K562 (cell line): ENCODE data around the gene SAMD3. TPM values are rescaled to one million over a fixed set of nuclear protein-coding genes. Genes with fewer than 3 reads are reported as not detected.

Source experiments
- ATAC-seq: fragments of 200-7000 bp; cut with Tn5 transposase; 3 replicates; pipeline ENCODE4 v1.9.1; 2020; ENCODE audit warnings: moderate library complexity
- BruUV-seq: library from RNA; stranded (reverse); fragments of 400-500 nt; replicated peaks from 2 replicates; lab custom pipeline; 2021; lab: Mats Ljungman, UMichigan
- CTCF ChIA-PET: fragments of 300-600 bp; formaldehyde crosslinking; extraction: SDS; loops from one replicate; lab custom pipeline; 2021; ENCODE audit warnings: low intra/inter-chr PET ratio; lab: Yijun Ruan, JAX
- POLR2A ChIA-PET: fragments of 300-600, 350-650 bp; sonication (Branson Sonifier 250); formaldehyde crosslinking; extraction: SDS; loops from one replicate; lab custom pipeline; 2021; ENCODE audit warnings: antibody characterized with exemption, inconsistent platforms; lab: Yijun Ruan, JAX
- DNase-seq, 4 experiments: peaks; one replicate each; pipeline versions ENCODE4 v3.0.0 to v3.0.0-alpha.2; 2011 to 2018; ENCODE audit warnings: low spot score in 3 of 4, mixed read lengths in 3 of 4; ENCODE audit errors: extremely low read depth in 1 of 4
- FAIRE-seq: peaks from 2 replicates; lab custom pipeline; 2011; peaks lifted over from hg19 to GRCh38; lab: Jason Lieb, UNC
- H2AFZ ChIP-seq: 2 replicates; pipeline ENCODE4 v1.6.0; 2011; ENCODE audit warnings: low read depth, low read length, control low read depth, inconsistent platforms
- H3K27ac ChIP-seq: fragments of 200-600 bp; 3 replicates; pipeline ENCODE4 v1.8.0; 2011; ENCODE audit warnings: low read depth, mild to moderate bottlenecking, control low read depth, inconsistent platforms, low read length, moderate library complexity, mixed read lengths; ENCODE audit errors: extremely low read depth
- H3K27me3 ChIP-seq, 2 experiments: fragments of 300-600 bp in 1 of 2; 2 replicates in 1 of 2; 3 replicates in 1 of 2; pipeline versions ENCODE4 v1.6.0 to v1.8.0; 2011; ENCODE audit warnings: inconsistent platforms in 2 of 2, low read length in 2 of 2, mild to moderate bottlenecking in 1 of 2, mixed read lengths in 1 of 2, moderate library complexity in 1 of 2; ENCODE audit not compliant: control insufficient read depth in 2 of 2, insufficient read depth in 2 of 2
- H3K36me3 ChIP-seq: fragments of 300-600 bp; 3 replicates; pipeline ENCODE4 v1.8.0; 2011; ENCODE audit warnings: mild to moderate bottlenecking, low read length, inconsistent platforms; ENCODE audit not compliant: control insufficient read depth, insufficient read depth
- H3K4me1 ChIP-seq, 2 experiments: fragments of 200-600 bp in 1 of 2; replicated peaks in 1 of 2; 2 replicates in 1 of 2; 3 replicates in 1 of 2; pipeline versions ENCODE4 v1.5.1 to v1.8.0; 2011; ENCODE audit warnings: inconsistent platforms in 2 of 2, low read length in 2 of 2, mild to moderate bottlenecking in 1 of 2, mixed read lengths in 1 of 2, moderate library complexity in 1 of 2; ENCODE audit not compliant: control insufficient read depth in 2 of 2, insufficient read depth in 2 of 2
- H3K4me2 ChIP-seq: 2 replicates; pipeline ENCODE4 v1.6.1; 2011; ENCODE audit warnings: low read length, control low read depth, inconsistent platforms, mixed read lengths; ENCODE audit not compliant: insufficient read depth
- H3K4me3 ChIP-seq: fragments of 200-600 bp; sonication (generic), shearing (Covaris generic); 2 replicates; pipeline ENCODE4 v1.5.1; 2016; ENCODE audit warnings: control low read depth, inconsistent platforms
- H3K79me2 ChIP-seq: fragments of 200-600 bp; 3 replicates; pipeline ENCODE4 v1.8.0; 2011; ENCODE audit warnings: low read length, inconsistent platforms; ENCODE audit not compliant: control insufficient read depth, insufficient read depth
- H3K9ac ChIP-seq, 2 experiments: 2 replicates each; pipeline versions ENCODE4 v1.6.0 to v1.6.1; 2011; ENCODE audit warnings: low read depth in 2 of 2, low read length in 2 of 2, control low read depth in 1 of 2, inconsistent platforms in 1 of 2, mild to moderate bottlenecking in 1 of 2, mixed read lengths in 1 of 2; ENCODE audit not compliant: insufficient read depth in 1 of 2
- H3K9me1 ChIP-seq: one replicate; pipeline ENCODE4 v1.6.0; 2011; ENCODE audit warnings: inconsistent platforms, mild to moderate bottlenecking, low read length, moderate library complexity; ENCODE audit not compliant: control insufficient read depth, insufficient read depth
- H3K9me3 ChIP-seq: replicated peaks from 2 replicates; pipeline ENCODE4 v1.5.1; 2011; ENCODE audit warnings: low read depth, low read length, inconsistent platforms; ENCODE audit not compliant: control insufficient read depth, insufficient read depth
- H4K20me1 ChIP-seq: replicated peaks from 2 replicates; pipeline ENCODE4 v1.6.1; 2011; ENCODE audit warnings: low read length, inconsistent platforms, mixed read lengths; ENCODE audit not compliant: control insufficient read depth, insufficient read depth
- CAMTA2 ChIP-seq: fragments of 250-450 bp; sonication (Bioruptor Pico); conservative IDR thresholded peaks from 2 replicates; pipeline ENCODE4 v1.5.1; 2022
- NCOA6 ChIP-seq: fragments of 450-650 bp; IDR thresholded peaks from 2 replicates; pipeline ENCODE4 v1.6.1; 2017; ENCODE audit warnings: mild to moderate bottlenecking
- POLR2B ChIP-seq: fragments of 450-650 bp; IDR thresholded peaks from 2 replicates; pipeline ENCODE4 v1.6.1; 2018; ENCODE audit warnings: low read depth; ENCODE audit not compliant: partially characterized antibody
- SIN3A ChIP-seq, 2 experiments: fragments of 150-350 bp in 1 of 2; IDR thresholded peaks; 2 replicates each; pipeline ENCODE4 v1.6.1; 2011 to 2016; ENCODE audit warnings: borderline replicate concordance in 2 of 2, low read depth in 2 of 2, low read length in 2 of 2, mild to moderate bottlenecking in 2 of 2, moderate library complexity in 2 of 2; ENCODE audit not compliant: control insufficient read depth in 1 of 2
- SMARCB1 ChIP-seq: IDR thresholded peaks from 2 replicates; pipeline ENCODE4 v1.6.1; 2011; ENCODE audit warnings: improper control_type of control experiment, low read depth; ENCODE audit not compliant: insufficient read length
- THRAP3 ChIP-seq: fragments of 450-650 bp; IDR thresholded peaks from 2 replicates; pipeline ENCODE4 v1.6.1; 2016; ENCODE audit warnings: mild to moderate bottlenecking, inconsistent platforms, borderline replicate concordance
- ZBTB17 ChIP-seq: fragments of 450-650 bp; formaldehyde crosslinking; IDR thresholded peaks from 2 replicates; pipeline ENCODE4 v1.4.0; 2020; ENCODE audit warnings: mild to moderate bottlenecking
- ZFP30 ChIP-seq: fragments of 250-450 bp; sonication (Bioruptor Pico); IDR thresholded peaks from 2 replicates; pipeline ENCODE4 v1.8.0; 2022; ENCODE audit warnings: moderate library complexity, mild to moderate bottlenecking, inconsistent platforms, borderline replicate concordance
- ZNF212 ChIP-seq: fragments of 450-650 bp; formaldehyde crosslinking; IDR thresholded peaks from 2 replicates; pipeline ENCODE4 v1.4.0; 2020; ENCODE audit warnings: mild to moderate bottlenecking
- ZNF263 ChIP-seq: sonication (generic); formaldehyde crosslinking; IDR thresholded peaks from 2 replicates; pipeline ENCODE4 v1.8.0; 2022; ENCODE audit warnings: mild to moderate bottlenecking, missing genetic modification reagents, borderline replicate concordance
- ZNF347 ChIP-seq: fragments of 450-650 bp; formaldehyde crosslinking; IDR thresholded peaks from 2 replicates; pipeline ENCODE4 v1.4.0; 2020; ENCODE audit warnings: low read depth, mild to moderate bottlenecking, moderate library complexity
- ZNF511 ChIP-seq: sonication (generic); formaldehyde crosslinking; IDR thresholded peaks from 2 replicates; pipeline ENCODE4 v1.8.0; 2022; ENCODE audit warnings: mild to moderate bottlenecking, missing genetic modification reagents
- ZNF764 ChIP-seq: fragments of 250-450 bp; sonication (Bioruptor Pico); IDR thresholded peaks from 2 replicates; pipeline ENCODE4 v1.4.0; 2020; ENCODE audit warnings: low read depth, mild to moderate bottlenecking, moderate library complexity
- ZNF77 ChIP-seq: fragments of 250-450 bp; sonication (Bioruptor Pico); IDR thresholded peaks from 2 replicates; pipeline ENCODE4 v1.5.0; 2020
- ZNF780A ChIP-seq: fragments of 250-450 bp; sonication (Bioruptor Pico); IDR thresholded peaks from 2 replicates; pipeline ENCODE4 v1.5.0; 2021; ENCODE audit warnings: mild to moderate bottlenecking
- WGBS: fragments of 100-300 bp; shearing (Covaris generic); methylation state at CpG from one replicate; pipeline ENCODE4 v1.1.6; 2016; ENCODE audit warnings: low coverage, mixed read lengths; ENCODE audit not compliant: insufficient coverage; ENCODE audit errors: missing lambda C conversion rate; 5-methylcytosine and 5-hydroxymethylcytosine counted together
- in situ Hi-C: fragments of 300-500 bp; cut with MboI; formaldehyde crosslinking; loops from 4 replicates; pipeline ENCODE4 v1.15.0; 2018; ENCODE audit warnings: inconsistent platforms, mixed read lengths
- intact Hi-C: fragments of 100-400 bp; cut with micrococcal nuclease; formaldehyde crosslinking; loops from 2 replicates; pipeline ENCODE4 v1.14.2; 2022
- polyA plus RNA-seq, 8 experiments: library from polyadenylated mRNA; depleted of rRNA in 4 of 8; stranded (reverse) in 5 of 8; unstranded in 3 of 8; fragments of >200 nt; fragmentation: Nextera tagmentation in 2 of 8; fragmentation: Illumina TruSeq in 1 of 8; extraction: Ambion mirVana in 2 of 8; extraction: Trizol in 1 of 8; gene quantifications; 2 replicates each; pipeline versions ENCODE4 v1.2.1 to v1.2.3, GENCODE V29; 2011 to 2014; ENCODE audit warnings: inconsistent platforms in 1 of 8, missing spikeins in 1 of 8
- total RNA-seq, 7 experiments: library from RNA; depleted of rRNA in 6 of 7; stranded (reverse); fragments of >200 nt in 6 of 7; fragmentation: Illumina TruSeq in 2 of 7; extraction: Trizol in 2 of 7; gene quantifications; 2 replicates each; pipeline versions ENCODE4 v1.2.1 to v1.2.3, GENCODE V29; 2011 to 2021; ENCODE audit warnings: low replicate concordance in 1 of 7
- TF ChIP-seq, protein P1 (sequence below): fragments of 250-450 bp; sonication (Bioruptor Pico); IDR thresholded peaks from 2 replicates; pipeline ENCODE4 v1.4.0; 2020; ENCODE audit warnings: mild to moderate bottlenecking, moderate library complexity, borderline replicate concordance
- TF ChIP-seq, protein P2 (sequence below): sonication (generic); formaldehyde crosslinking; IDR thresholded peaks from 2 replicates; pipeline ENCODE4 v1.8.1; 2023; ENCODE audit warnings: mild to moderate bottlenecking, missing genetic modification reagents, moderate library complexity

The SAMD3 gene
- total and polyA plus RNA-seq, 9 of the 15 experiments (the other 6 are each of a cell fraction or from before 2014, with no cell fraction given), result 0.03 to 0.21 (median 0.18) TPM; not detected in 5

DNA sequence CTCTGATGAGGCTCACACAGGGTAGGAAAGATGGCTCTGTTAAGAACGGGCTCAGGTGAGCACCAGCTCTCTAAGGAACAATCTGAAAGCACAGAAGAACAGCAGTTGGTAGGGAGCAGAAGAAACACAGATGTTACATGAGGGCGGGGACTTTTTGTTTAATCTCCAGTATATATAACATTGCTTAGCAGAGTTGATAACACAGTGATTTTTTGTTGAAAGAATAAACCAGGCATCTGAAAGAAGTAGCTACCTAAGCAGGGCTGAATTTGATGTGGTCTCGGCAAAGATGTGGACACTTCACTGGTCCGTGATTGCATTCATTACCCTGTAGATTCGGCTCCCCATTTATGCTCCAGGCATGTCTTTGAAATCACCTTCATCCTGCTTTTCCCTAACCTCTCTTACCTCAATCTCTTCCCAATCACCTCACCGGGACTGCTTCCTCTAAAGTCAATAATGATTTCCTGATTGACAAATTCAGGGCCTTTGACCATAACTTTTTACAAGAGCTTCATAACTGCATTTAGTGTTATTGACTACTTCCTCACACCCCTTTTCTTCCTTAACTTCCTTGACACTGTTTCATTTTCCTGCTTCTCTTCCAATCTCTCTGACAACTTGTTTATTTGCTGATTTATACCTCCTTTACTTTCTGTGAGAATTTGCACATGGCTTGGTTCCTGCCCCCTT is 34.4 kb downstream of the SAMD3 start:
- H3K27me3 ChIP-seq, result no peaks in the 10 kb centered on the region; a peak in 1 of 5 replicates
- H3K9me1 ChIP-seq, result no peaks in the 10 kb centered on the region
- ATAC-seq, result no peak
- no peak for FAIRE-seq
- TF ChIP-seq SIN3A (IDR thresholded peaks at IDR 0.05; ENCODE audit: borderline replicate concordance in 2 of 2, control insufficient read depth in 1 of 2, low read depth in 2 of 2, low read length in 2 of 2) (no peak), ZNF77 (no peak), ZFP30 (no peak), CAMTA2 (no peak), NCOA6 (no peak), ZNF263 (CRISPR knock-in tag) (no peak), POLR2B (no peak), SMARCB1 (no peak), ZNF347 (no peak), ZBTB17 (CRISPR knock-in tag) (no peak), THRAP3 (no peak), ZNF764 (CRISPR knock-in tag) (no peak), ZNF511 (CRISPR knock-in tag) (no peak), ZNF780A (CRISPR knock-in tag) (no peak), ZNF212 (CRISPR knock-in tag) (no peak)
- TF ChIP-seq, protein P1, sequence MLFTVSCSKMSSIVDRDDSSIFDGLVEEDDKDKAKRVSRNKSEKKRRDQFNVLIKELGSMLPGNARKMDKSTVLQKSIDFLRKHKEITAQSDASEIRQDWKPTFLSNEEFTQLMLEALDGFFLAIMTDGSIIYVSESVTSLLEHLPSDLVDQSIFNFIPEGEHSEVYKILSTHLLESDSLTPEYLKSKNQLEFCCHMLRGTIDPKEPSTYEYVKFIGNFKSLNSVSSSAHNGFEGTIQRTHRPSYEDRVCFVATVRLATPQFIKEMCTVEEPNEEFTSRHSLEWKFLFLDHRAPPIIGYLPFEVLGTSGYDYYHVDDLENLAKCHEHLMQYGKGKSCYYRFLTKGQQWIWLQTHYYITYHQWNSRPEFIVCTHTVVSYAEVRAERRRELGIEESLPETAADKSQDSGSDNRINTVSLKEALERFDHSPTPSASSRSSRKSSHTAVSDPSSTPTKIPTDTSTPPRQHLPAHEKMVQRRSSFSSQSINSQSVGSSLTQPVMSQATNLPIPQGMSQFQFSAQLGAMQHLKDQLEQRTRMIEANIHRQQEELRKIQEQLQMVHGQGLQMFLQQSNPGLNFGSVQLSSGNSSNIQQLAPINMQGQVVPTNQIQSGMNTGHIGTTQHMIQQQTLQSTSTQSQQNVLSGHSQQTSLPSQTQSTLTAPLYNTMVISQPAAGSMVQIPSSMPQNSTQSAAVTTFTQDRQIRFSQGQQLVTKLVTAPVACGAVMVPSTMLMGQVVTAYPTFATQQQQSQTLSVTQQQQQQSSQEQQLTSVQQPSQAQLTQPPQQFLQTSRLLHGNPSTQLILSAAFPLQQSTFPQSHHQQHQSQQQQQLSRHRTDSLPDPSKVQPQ (CRISPR knock-in tag), result no peak
- TF ChIP-seq, protein P2, sequence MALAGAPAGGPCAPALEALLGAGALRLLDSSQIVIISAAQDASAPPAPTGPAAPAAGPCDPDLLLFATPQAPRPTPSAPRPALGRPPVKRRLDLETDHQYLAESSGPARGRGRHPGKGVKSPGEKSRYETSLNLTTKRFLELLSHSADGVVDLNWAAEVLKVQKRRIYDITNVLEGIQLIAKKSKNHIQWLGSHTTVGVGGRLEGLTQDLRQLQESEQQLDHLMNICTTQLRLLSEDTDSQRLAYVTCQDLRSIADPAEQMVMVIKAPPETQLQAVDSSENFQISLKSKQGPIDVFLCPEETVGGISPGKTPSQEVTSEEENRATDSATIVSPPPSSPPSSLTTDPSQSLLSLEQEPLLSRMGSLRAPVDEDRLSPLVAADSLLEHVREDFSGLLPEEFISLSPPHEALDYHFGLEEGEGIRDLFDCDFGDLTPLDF (CRISPR knock-in tag), result no peak
- no peak overlapping the region for H3K4me3 ChIP-seq
- H3K27ac ChIP-seq, result no peak overlapping the region
- no peak overlapping the region for H3K4me2 ChIP-seq
- no peak overlapping the region for H2AFZ ChIP-seq
- ChIA-PET POLR2A (interaction anchor here (0.6 to 1.0 kb wide), 3 partner anchors 10 to 62 kb away, joined by 3 to 4 read pairs (median 3); no protein-coding TSS in a partner anchor), CTCF (no interaction called here)
- BruUV-seq, result no TSS peak
- intact Hi-C loops, result no loop called here
- H4K20me1 ChIP-seq, result no peaks in the 10 kb centered on the region
- H3K4me1 ChIP-seq, result no peaks in the 10 kb centered on the region; a peak in 1 of 5 replicates
- in situ Hi-C loops, result no loop called here
- no peaks in the 10 kb centered on the region for H3K36me3 ChIP-seq
- no peak overlapping the region for H3K9ac ChIP-seq
- H3K79me2 ChIP-seq, result no peaks in the 10 kb centered on the region
- no peak for DNase-seq
- WGBS, result 14% methylated on average over 6 of the region's 6 CpGs
- no peaks in the 10 kb centered on the region for H3K9me3 ChIP-seq
